ENCODE measurements around the gene ITPR3. TPM values are rescaled to one million over a fixed set of nuclear protein-coding genes. Genes with fewer than 3 reads are reported as not detected.

Gene ITPR3
- total RNA-seq, 1 donor from 2014 or later: 43.0 TPM

DNA sequence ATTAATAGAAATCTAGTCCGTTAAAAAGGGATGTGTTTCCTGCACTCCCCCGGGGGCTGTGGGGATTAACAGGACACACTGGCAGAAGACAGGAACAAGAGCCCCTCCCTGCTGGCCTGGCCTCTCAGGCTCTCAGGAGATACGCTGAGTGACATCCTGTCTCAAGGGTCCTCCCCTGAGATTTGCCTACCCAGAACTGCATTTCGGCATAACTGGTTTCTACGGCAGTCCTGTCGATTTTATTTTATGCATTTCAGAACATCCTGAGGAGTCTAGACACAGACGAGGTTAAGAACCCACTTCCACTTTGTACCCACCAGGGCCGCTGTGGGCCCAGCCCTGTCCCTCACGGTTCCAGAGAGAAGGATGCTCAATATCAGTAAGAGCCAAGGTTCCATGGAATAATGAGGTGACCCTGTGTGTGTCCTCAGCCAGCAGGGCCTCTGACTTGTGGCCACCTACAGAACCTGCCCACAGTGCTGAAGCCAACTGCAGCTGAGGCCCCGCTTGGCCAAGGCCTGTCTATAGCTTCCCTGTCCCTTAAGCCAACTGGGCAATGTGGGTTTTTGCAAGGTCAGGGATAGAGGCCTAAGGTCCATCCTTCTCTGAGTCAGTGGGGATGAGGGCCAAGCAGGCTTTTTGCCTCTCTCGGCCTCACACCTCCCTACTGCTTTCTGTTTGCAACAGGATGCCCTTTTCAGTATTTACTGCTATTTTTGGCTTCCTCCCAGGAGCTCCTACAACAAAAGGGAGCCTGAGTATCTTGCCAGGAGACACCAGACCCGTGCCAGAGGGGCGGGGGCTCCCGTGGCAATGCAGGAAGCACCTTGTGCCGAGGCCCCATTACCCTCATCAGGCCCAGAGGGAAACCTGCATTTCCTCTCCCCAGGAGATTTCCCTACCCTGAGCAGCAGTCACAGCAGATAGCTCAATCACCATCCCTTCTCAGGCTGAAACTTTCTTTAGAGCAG is 75.7 kb downstream of the ITPR3 start:
- H3K27ac ChIP-seq: peak overlapping the region; percentile 30 to 42
- H3K36me3 ChIP-seq: peaks cover 0 to 10% of the 10 kb centered on the region in 2 donors
- TF ChIP-seq, protein P1, sequence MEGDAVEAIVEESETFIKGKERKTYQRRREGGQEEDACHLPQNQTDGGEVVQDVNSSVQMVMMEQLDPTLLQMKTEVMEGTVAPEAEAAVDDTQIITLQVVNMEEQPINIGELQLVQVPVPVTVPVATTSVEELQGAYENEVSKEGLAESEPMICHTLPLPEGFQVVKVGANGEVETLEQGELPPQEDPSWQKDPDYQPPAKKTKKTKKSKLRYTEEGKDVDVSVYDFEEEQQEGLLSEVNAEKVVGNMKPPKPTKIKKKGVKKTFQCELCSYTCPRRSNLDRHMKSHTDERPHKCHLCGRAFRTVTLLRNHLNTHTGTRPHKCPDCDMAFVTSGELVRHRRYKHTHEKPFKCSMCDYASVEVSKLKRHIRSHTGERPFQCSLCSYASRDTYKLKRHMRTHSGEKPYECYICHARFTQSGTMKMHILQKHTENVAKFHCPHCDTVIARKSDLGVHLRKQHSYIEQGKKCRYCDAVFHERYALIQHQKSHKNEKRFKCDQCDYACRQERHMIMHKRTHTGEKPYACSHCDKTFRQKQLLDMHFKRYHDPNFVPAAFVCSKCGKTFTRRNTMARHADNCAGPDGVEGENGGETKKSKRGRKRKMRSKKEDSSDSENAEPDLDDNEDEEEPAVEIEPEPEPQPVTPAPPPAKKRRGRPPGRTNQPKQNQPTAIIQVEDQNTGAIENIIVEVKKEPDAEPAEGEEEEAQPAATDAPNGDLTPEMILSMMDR (IDR thresholded peaks at IDR 0.05): no peak
- H3K4me1 ChIP-seq: no peaks in the 10 kb centered on the region
- H3K4me3 ChIP-seq: no peak overlapping the region
- no peak for DNase-seq (ENCODE audit: low spot score in 2 of 2)
- no peaks in the 10 kb centered on the region for H3K9me3 ChIP-seq
- H3K27me3 ChIP-seq: no peaks in the 10 kb centered on the region
- intact Hi-C loops (cut with DNase I): no loop called here

DNA sequence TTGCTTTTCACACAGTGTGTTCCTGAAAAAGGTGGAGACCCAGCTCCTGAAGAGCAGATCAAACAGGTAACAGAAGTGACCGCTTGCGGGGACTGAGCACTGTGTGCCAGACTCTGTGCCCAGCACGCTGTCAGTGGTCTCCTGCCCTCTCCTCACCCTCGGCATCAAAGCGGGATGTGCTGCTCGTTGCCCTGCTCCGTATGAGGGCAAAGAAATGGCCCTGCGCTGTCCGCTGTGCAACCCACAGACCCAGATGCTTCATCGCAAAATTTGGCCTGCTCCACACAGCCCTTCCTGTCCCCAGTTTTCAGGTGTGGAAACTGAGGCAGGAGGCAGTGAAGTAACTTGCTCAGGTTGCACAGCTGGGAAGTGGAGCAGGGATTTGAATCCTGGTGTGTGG is 76.7 kb downstream of the ITPR3 start:
- intact Hi-C loops (cut with DNase I): no loop called here
- Histone ChIP-seq H3K4me1 (no peaks in the 10 kb centered on the region), H3K36me3 (peaks cover 0 to 10% of the 10 kb centered on the region in 2 donors), H3K4me3 (no peak overlapping the region), H3K27me3 (no peaks in the 10 kb centered on the region), H3K27ac (no peak overlapping the region), H3K9me3 (no peaks in the 10 kb centered on the region)
- TF ChIP-seq, protein P1 (IDR thresholded peaks at IDR 0.05): no peak
- no peak for DNase-seq (ENCODE audit: low spot score in 2 of 2)

DNA sequence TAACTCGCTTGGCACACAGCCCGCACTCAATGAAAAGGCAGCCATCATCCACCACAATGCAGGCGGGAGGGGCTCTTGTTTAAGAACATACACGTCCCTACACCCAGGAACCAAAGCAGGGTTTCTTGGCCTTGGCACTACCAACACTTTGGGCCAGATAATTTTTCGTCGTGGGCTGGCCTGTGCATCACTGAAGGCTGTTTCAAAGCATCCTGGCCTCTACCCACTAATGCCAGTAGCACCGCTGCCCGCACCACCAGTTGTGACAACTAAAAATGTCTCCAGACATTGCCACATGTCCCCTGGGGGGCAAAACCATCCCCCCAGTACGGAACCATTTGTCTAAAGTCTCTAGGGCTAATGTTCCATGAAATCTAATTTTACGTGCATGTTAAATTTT is 77.4 kb downstream of the ITPR3 start:
- H3K9me3 ChIP-seq: no peaks in the 10 kb centered on the region
- no peak overlapping the region for H3K4me3 ChIP-seq
- DNase-seq (ENCODE audit: low spot score in 2 of 2): no peak
- intact Hi-C loops (cut with DNase I): no loop called here
- H3K27me3 ChIP-seq: no peaks in the 10 kb centered on the region
- H3K27ac ChIP-seq: no peak overlapping the region
- H3K4me1 ChIP-seq: no peaks in the 10 kb centered on the region
- H3K36me3 ChIP-seq: peaks cover 0 to 10% of the 10 kb centered on the region in 2 donors
- TF ChIP-seq, protein P1 (IDR thresholded peaks at IDR 0.05): no peak

DNA sequence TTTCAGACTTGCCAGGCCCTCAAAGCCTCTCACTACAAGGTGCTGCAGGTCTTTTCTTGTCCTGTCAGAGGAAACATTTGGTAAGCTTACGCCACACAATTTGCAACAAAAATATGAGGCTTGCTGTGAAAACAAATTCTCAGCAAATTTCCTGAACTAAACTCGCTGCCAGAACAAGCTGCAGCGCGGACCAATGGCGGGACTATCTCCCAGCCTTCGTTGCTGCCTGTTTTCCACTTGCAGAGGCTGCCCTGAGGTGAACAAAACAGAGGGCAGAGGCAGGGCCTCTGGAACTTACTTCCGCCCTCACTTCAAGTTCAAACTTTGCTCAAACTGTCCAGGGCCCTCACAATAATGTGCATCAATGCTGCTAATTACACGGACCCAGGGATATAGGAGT is 78.0 kb downstream of the ITPR3 start:
- intact Hi-C loops (cut with DNase I): no loop called here
- Histone ChIP-seq H3K36me3 (peaks cover 0 to 10% of the 10 kb centered on the region in 2 donors), H3K27ac (no peak overlapping the region), H3K9me3 (no peaks in the 10 kb centered on the region), H3K27me3 (no peaks in the 10 kb centered on the region), H3K4me1 (no peaks in the 10 kb centered on the region), H3K4me3 (no peak overlapping the region)
- DNase-seq (ENCODE audit: low spot score in 2 of 2): no peak
- TF ChIP-seq, protein P1 (IDR thresholded peaks at IDR 0.05): no peak

DNA sequence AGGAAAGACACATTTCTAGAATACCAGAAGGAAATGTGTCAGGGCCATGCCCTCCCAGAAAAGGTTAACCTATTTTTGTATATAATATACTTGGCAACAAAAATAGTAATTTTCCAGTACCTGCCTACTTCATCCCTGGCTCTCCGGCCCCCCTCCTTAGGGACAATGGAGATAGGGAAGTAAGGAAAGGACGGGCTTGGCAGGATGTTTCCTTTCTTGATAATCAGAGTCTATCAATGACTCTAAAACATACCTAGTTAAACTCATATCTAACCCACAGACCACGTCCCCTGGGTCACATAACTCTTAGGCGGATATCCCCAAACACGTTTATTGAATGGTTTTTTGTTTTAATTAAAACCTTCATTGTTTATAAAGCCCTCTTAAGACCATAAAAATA is 78.6 kb downstream of the ITPR3 start:
- peaks cover 0 to 10% of the 10 kb centered on the region in 2 donors for H3K36me3 ChIP-seq
- no peak overlapping the region for H3K4me3 ChIP-seq
- H3K27me3 ChIP-seq: no peaks in the 10 kb centered on the region
- H3K9me3 ChIP-seq: no peaks in the 10 kb centered on the region
- no peak for DNase-seq (ENCODE audit: low spot score in 2 of 2)
- intact Hi-C loops (cut with DNase I): loop anchor here (2.0 kb wide), 1 partner anchor 115 kb away; no protein-coding TSS in a partner anchor
- no peaks in the 10 kb centered on the region for H3K4me1 ChIP-seq
- H3K27ac ChIP-seq: no peak overlapping the region
- TF ChIP-seq, protein P1 (IDR thresholded peaks at IDR 0.05): no peak

All from ascending aorta (tissue), 2 donors.